ENCODE measurements around the gene SH3BP2.

SH3BP2 gene

GRCh38 chr4:2805712-2806389 lies 13.0 kb downstream of the SH3BP2 start:
- no peak for DNase-seq

- DNase-seq, result peak; percentile 7
These were observed 13.8 kb downstream of the SH3BP2 start for GRCh38 chr4:2806390-2807355.

- no peak for DNase-seq
These were observed 14.7 kb downstream of the SH3BP2 start for GRCh38 chr4:2807571-2807970.

GRCh38 chr4:2808001-2808400 lies 15.1 kb downstream of the SH3BP2 start:
- no peak for DNase-seq

GRCh38 chr4:2809610-2810180 lies 16.8 kb downstream of the SH3BP2 start:
- DNase-seq, result no peak

- no peak for DNase-seq
These were observed 17.5 kb downstream of the SH3BP2 start for GRCh38 chr4:2810388-2810787.

GRCh38 chr4:2811830-2812611 lies 19.1 kb downstream of the SH3BP2 start:
- DNase-seq, result peak; percentile 13

- no peak for DNase-seq
These were observed 19.9 kb downstream of the SH3BP2 start for GRCh38 chr4:2812612-2813354.

- no peak for DNase-seq
These were observed 20.8 kb downstream of the SH3BP2 start for GRCh38 chr4:2813446-2814405.

- no peak for DNase-seq
These were observed 21.9 kb downstream of the SH3BP2 start for GRCh38 chr4:2814627-2815270.

- no peak for DNase-seq
These were observed 23.6 kb downstream of the SH3BP2 start for GRCh38 chr4:2816401-2816954.

GRCh38 chr4:2817137-2817536 lies 24.3 kb downstream of the SH3BP2 start:
- no peak for DNase-seq

GRCh38 chr4:2817701-2818350 lies 24.9 kb downstream of the SH3BP2 start:
- DNase-seq, result no peak

GRCh38 chr4:2818351-2818939 lies 25.6 kb downstream of the SH3BP2 start:
- DNase-seq, result no peak

- no peak for DNase-seq
These were observed 26.6 kb downstream of the SH3BP2 start for GRCh38 chr4:2819244-2820215.

GRCh38 chr4:2820216-2820982 lies 27.5 kb downstream of the SH3BP2 start:
- DNase-seq, result no peak

Measured in DMS79 treated with DMSO at 0.1 percent for 48 hours (cell line).